ENCODE data around the gene MAST4. TPM values are rescaled to one million over a fixed set of nuclear protein-coding genes. Genes with fewer than 3 reads are reported as not detected.

The MAST4 gene
- total RNA-seq, 2 donors from 2014 or later = 30.5 to 47.8 TPM

GRCh38 chr5:67073045-67073680, 477.0 kb downstream of the MAST4 start:
- no peak for TF ChIP-seq CTCF (IDR thresholded peaks at IDR 0.05)
- ATAC-seq (ENCODE audit: insufficient number of reproducible peaks, low FRiP score, low read depth) = no peak
- Histone ChIP-seq H3K4me1 (ENCODE audit: control insufficient read depth in 1 of 2, low read depth in 2 of 2) (peaks cover 0 to 15% of the 10 kb centered on the region in 2 donors), H3K27ac (no peak overlapping the region), H3K36me3 (no peaks in the 10 kb centered on the region), H3K27me3 (replicated peaks; ENCODE audit: insufficient read depth) (no peaks in the 10 kb centered on the region), H3K4me3 (no peak overlapping the region), H3K9me3 (no peaks in the 10 kb centered on the region)
- DNase-seq (ENCODE audit: low spot score) = no peak

GRCh38 chr5:67077296-67077695, 481.1 kb downstream of the MAST4 start:
- Histone ChIP-seq H3K4me3 (no peak overlapping the region), H3K36me3 (no peaks in the 10 kb centered on the region), H3K27ac (no peak overlapping the region), H3K27me3 (replicated peaks; ENCODE audit: insufficient read depth) (no peaks in the 10 kb centered on the region), H3K4me1 (ENCODE audit: control insufficient read depth in 1 of 2, low read depth in 2 of 2) (peaks cover 0 to 9% of the 10 kb centered on the region in 2 donors), H3K9me3 (no peaks in the 10 kb centered on the region)
- TF ChIP-seq CTCF (IDR thresholded peaks at IDR 0.05) = no peak
- ATAC-seq (ENCODE audit: insufficient number of reproducible peaks, low FRiP score, low read depth) (no peak), DNase-seq (ENCODE audit: low spot score) (no peak)

- Histone ChIP-seq H3K4me3 (no peak overlapping the region), H3K36me3 (no peaks in the 10 kb centered on the region), H3K27ac (no peak overlapping the region), H3K27me3 (replicated peaks; ENCODE audit: insufficient read depth) (no peaks in the 10 kb centered on the region), H3K9me3 (no peaks in the 10 kb centered on the region), H3K4me1 (ENCODE audit: control insufficient read depth in 1 of 2, low read depth in 2 of 2) (peaks cover 3 to 5% of the 10 kb centered on the region in 2 donors)
- TF ChIP-seq CTCF (IDR thresholded peaks at IDR 0.05) = no peak
- no peak for DNase-seq (ENCODE audit: low spot score)
- no peak for ATAC-seq (ENCODE audit: insufficient number of reproducible peaks, low FRiP score, low read depth)
Observed at GRCh38 chr5:67081261-67081660, 485.1 kb downstream of the MAST4 start.

- H3K27me3 ChIP-seq (replicated peaks; ENCODE audit: insufficient read depth) = no peaks in the 10 kb centered on the region
- H3K27ac ChIP-seq = no peak overlapping the region
- DNase-seq (ENCODE audit: low spot score) = no peak
- no peaks in the 10 kb centered on the region for H3K36me3 ChIP-seq
- TF ChIP-seq CTCF (IDR thresholded peaks at IDR 0.05) = no peak
- H3K4me3 ChIP-seq = no peak overlapping the region
- ATAC-seq (ENCODE audit: insufficient number of reproducible peaks, low FRiP score, low read depth) = no peak
- H3K9me3 ChIP-seq = no peaks in the 10 kb centered on the region
- H3K4me1 ChIP-seq (ENCODE audit: control insufficient read depth in 1 of 2, low read depth in 2 of 2) = peaks cover 3 to 5% of the 10 kb centered on the region in 2 donors
Observed at GRCh38 chr5:67082941-67083340, 486.7 kb downstream of the MAST4 start.

GRCh38 chr5:67085616-67086015, 489.4 kb downstream of the MAST4 start:
- H3K27me3 ChIP-seq (replicated peaks; ENCODE audit: insufficient read depth) = no peaks in the 10 kb centered on the region

More at GRCh38 chr5:67085616-67086015, 489.4 kb downstream of the MAST4 start:
- Histone ChIP-seq H3K4me3 (no peak overlapping the region), H3K36me3 (no peaks in the 10 kb centered on the region), H3K27ac (no peak overlapping the region), H3K9me3 (no peaks in the 10 kb centered on the region), H3K4me1 (ENCODE audit: control insufficient read depth in 1 of 2, low read depth in 2 of 2) (peaks cover 3 to 5% of the 10 kb centered on the region in 2 donors)
- ATAC-seq (ENCODE audit: insufficient number of reproducible peaks, low FRiP score, low read depth) (no peak), DNase-seq (ENCODE audit: low spot score) (no peak)
- TF ChIP-seq CTCF (IDR thresholded peaks at IDR 0.05) = no peak

All from thoracic aorta (tissue), 2 donors.